ENCODE results near the gene SALL3.
"Not testable (repeated sequence)": the region's sequence is repeated elsewhere in the genome, so short reads cannot be mapped to it uniquely, and the experiment has no call there.

The SALL3 gene

DNA sequence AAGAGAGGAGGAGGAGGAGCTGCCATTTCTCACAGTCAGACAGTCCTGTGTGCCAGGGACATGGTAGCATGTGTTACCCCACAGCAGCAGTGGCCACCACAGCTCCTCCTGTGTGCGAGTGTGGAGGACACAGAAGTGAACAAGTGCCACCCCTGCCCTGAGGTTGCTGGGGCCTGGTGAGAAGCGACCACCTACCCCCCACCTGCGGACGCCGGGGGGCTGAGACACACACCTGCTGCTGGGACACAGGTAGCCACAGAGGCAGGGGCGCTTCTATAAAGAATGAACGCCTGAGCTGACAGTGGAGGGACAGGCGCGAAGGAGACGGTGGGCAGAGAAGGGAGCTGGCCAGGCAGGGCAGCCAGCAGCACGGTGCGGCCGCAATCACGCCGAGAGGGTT, 32.3 kb upstream of the SALL3 start:
- TF ChIP-seq POLR2AphosphoS5 (IDR thresholded peaks at IDR 0.05; ENCODE audit: low read depth, low read length) = no peak
- no peak for TF ChIP-seq TAF1 (IDR thresholded peaks at IDR 0.05; ENCODE audit: borderline replicate concordance, low read depth, low read length)
- TF ChIP-seq POLR2A (IDR thresholded peaks at IDR 0.05; ENCODE audit: low read depth, low read length) = no peak
- FAIRE-seq (no peak), DNase-seq (ENCODE audit: insufficient read length) (no peak)

DNA sequence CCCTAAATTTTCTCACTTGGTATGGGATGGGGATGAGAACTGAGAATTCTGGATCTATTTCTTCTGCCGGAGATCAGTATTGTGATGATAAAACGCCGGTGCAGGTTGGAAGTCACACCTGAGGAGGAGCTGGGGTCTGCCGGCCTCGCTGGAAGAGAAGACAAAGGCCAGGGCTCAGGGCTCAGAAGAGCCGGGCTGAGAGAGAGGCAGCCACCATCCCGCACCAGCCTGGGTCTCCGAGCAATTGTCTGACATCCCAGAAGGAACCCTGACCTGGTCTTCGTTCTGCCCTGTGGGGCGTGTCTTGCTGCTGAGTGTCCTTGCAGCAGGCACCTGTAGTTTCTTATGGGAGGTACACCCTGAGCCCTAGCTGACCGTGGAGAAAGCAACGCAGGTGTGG, 31.4 kb upstream of the SALL3 start:
- DNase-seq (ENCODE audit: insufficient read length) (no peak), FAIRE-seq (no peak)
- TF ChIP-seq POLR2AphosphoS5 (IDR thresholded peaks at IDR 0.05; ENCODE audit: low read depth, low read length) (no peak), TAF1 (IDR thresholded peaks at IDR 0.05; ENCODE audit: borderline replicate concordance, low read depth, low read length) (no peak), POLR2A (IDR thresholded peaks at IDR 0.05; ENCODE audit: low read depth, low read length) (no peak)

DNA sequence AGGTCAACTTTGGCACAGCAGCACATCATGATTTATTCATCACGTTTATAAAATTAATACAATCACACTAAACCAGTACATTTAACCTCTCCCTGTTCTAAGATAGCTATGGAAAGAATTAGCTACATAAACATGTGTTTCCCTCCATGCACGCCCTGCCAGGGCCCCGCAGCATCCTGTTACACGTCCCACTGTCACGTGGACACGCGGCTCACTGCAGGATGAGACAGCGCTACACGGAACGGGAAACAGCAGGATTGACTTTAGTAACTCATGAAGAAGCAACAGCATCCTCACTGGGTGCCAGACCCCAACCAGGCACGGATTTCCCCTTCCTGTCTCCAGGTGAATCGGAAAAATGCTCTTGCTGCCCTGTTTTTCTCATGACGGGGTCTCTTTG, 30.9 kb upstream of the SALL3 start:
- FAIRE-seq (no peak), DNase-seq (ENCODE audit: insufficient read length) (no peak)
- TF ChIP-seq TAF1 (IDR thresholded peaks at IDR 0.05; ENCODE audit: borderline replicate concordance, low read depth, low read length) = no peak
- no peak for TF ChIP-seq POLR2AphosphoS5 (IDR thresholded peaks at IDR 0.05; ENCODE audit: low read depth, low read length)
- no peak for TF ChIP-seq POLR2A (IDR thresholded peaks at IDR 0.05; ENCODE audit: low read depth, low read length)

DNA sequence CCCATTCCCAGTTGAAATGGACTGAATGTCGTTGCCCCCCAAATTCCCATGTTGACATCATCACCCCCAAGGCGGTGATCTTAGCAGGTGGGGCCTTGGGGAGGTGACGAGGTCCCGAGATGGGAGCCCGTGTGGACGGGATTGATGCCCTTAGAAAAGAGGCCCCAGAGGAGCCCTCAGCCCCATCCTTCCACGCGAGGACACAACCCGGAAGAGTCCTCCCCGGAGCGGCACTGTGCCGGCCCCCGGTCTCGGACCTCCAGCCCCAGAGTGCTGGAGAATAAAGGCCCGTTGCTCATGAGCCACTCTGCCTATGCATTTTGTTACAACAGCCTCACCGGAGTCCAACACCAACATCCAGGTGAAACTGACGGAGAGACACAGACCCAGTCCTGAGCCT, 30.4 kb upstream of the SALL3 start:
- FAIRE-seq = no peak
- no peak for TF ChIP-seq POLR2AphosphoS5 (IDR thresholded peaks at IDR 0.05; ENCODE audit: low read depth, low read length)
- no peak for TF ChIP-seq TAF1 (IDR thresholded peaks at IDR 0.05; ENCODE audit: borderline replicate concordance, low read depth, low read length)
- no peak for TF ChIP-seq POLR2A (IDR thresholded peaks at IDR 0.05; ENCODE audit: low read depth, low read length)
- DNase-seq (ENCODE audit: insufficient read length) = no peak

DNA sequence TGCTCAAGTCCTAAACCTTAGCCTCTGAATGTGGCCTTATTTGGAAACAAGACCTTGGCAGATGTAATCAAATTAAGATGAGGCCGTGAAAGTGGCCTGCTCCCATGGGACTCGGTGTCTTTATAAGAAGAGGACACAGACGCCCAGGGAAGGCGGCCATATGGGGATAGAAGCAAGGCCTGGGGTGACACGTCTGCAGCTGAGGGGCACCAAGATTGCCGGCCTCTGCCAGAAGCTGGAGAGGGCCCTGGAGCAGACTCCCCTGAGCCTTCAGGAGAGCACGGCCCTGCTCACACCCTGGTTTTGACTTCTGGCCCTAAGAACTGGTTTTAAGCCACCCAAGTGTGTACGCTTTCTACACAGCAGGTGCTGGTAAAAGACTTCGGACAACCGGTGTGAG, 29.2 kb upstream of the SALL3 start:
- FAIRE-seq = no peak
- TF ChIP-seq POLR2AphosphoS5 (IDR thresholded peaks at IDR 0.05; ENCODE audit: low read depth, low read length) = no peak
- no peak for TF ChIP-seq POLR2A (IDR thresholded peaks at IDR 0.05; ENCODE audit: low read depth, low read length)
- no peak for TF ChIP-seq TAF1 (IDR thresholded peaks at IDR 0.05; ENCODE audit: borderline replicate concordance, low read depth, low read length)
- DNase-seq (ENCODE audit: insufficient read length) = no peak

DNA sequence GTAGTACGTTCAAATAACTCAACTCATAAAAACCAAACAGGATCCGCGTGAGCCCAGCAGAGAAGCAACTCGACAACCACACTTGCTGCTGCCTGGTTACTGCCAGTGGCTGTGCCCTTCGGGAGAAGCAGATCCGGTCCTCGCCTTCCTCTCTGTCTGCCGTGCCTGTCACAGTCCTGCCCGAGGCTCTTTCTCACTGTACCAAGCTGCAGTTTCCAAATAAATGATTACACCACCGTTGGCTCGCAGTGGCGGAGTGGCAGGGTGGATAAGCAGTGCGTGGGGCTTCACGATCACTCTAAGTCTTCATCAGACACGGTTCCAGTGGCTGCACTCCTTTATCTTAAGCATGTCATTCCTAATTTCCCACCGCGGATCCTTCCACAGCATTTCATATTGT, 26.1 kb upstream of the SALL3 start:
- DNase-seq (ENCODE audit: insufficient read length) = no peak
- no peak for FAIRE-seq
- TF ChIP-seq TAF1 (IDR thresholded peaks at IDR 0.05; ENCODE audit: borderline replicate concordance, low read depth, low read length) = no peak

DNA sequence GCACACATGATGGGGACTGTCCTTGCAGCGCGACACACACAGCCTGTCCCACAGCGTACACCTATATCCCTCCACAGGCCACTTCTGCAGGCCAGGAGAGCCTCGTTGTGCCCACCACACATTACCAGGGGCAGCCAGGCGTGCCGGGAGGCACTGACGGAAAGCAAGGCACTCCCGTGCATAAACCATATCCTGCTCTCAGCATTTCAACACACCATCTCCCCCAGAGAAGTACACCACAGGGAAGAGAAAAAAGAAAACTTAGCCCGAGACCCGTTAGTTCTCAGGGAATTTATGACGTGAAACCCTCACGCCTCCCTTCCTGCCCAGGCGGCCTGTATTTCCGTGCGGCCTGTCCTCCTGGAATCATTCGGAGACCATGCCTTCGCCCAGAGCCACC, 24.6 kb upstream of the SALL3 start:
- TF ChIP-seq TAF1 (IDR thresholded peaks at IDR 0.05; ENCODE audit: borderline replicate concordance, low read depth, low read length) (no peak), POLR2AphosphoS5 (IDR thresholded peaks at IDR 0.05; ENCODE audit: low read depth, low read length) (no peak), POLR2A (IDR thresholded peaks at IDR 0.05; ENCODE audit: low read depth, low read length) (no peak)
- no peak for FAIRE-seq
- no peak for DNase-seq (ENCODE audit: insufficient read length)

DNA sequence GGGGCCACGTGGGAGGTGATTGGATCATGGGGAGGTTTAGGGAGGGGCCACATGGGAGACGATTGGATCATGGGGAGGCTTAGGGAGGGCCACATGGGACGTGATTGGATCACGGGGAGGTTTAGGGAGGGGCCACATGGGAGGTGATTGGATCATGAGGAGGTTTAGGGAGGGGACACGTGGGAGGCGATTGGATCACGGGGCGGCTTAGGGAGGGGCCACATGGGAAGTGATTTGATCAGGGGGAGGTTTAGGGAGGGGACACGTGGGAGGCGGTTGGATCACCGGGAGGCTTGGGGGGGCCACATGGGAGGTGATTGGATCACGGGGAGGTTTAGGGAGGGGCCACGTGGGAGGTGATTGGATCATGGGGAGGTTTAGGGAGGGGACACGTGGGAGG, 22.5 kb upstream of the SALL3 start:
- TF ChIP-seq POLR2AphosphoS5 (IDR thresholded peaks at IDR 0.05; ENCODE audit: low read depth, low read length) (no peak), TAF1 (IDR thresholded peaks at IDR 0.05; ENCODE audit: borderline replicate concordance, low read depth, low read length) (no peak), POLR2A (IDR thresholded peaks at IDR 0.05; ENCODE audit: low read depth, low read length) (no peak)
- DNase-seq (ENCODE audit: insufficient read length) (no peak), FAIRE-seq (no peak)

DNA sequence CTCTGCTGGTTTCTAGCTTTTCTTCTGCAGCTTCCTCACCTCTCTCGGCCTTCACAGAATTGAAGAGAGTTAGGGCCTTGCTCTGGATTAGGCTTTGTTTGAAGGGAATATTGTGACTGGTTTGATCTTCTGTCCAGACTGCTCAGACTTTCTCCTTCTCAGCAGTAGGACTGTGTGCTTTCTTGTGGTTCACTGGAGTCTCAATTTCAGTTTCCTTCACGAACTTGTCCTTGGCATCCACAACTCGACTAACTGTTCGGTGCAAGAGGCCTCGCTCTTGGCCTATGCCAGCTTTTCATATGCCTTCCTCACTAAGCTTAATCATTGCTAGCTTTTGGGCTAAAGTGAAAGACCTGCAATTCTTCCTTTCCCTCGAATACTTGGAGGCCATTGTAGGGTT, 18.9 kb upstream of the SALL3 start:
- no peak for DNase-seq (ENCODE audit: insufficient read length)
- no peak for FAIRE-seq
- TF ChIP-seq POLR2AphosphoS5 (IDR thresholded peaks at IDR 0.05; ENCODE audit: low read depth, low read length) (no peak), TAF1 (IDR thresholded peaks at IDR 0.05; ENCODE audit: borderline replicate concordance, low read depth, low read length) (no peak), POLR2A (IDR thresholded peaks at IDR 0.05; ENCODE audit: low read depth, low read length) (no peak)

DNA sequence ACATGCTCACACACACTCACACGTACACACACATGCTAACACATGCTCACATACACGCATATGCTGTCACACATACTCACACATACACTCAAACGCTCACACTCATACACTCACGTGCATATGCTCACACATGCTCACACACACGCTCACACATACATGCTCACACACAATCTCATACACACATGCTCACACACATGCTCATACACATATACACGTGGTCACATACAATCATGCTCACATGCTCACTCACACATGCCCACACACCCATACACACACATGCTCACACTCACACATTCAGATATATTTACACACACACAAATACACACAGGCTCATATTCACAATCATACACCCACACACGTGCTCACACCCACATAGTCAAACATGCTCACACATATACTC, 17.5 kb upstream of the SALL3 start:
- DNase-seq (ENCODE audit: insufficient read length) (no peak), FAIRE-seq (no peak)
- TF ChIP-seq POLR2AphosphoS5 (IDR thresholded peaks at IDR 0.05; ENCODE audit: low read depth, low read length) = no peak
- TF ChIP-seq TAF1 (IDR thresholded peaks at IDR 0.05; ENCODE audit: borderline replicate concordance, low read depth, low read length) = no peak
- TF ChIP-seq POLR2A (IDR thresholded peaks at IDR 0.05; ENCODE audit: low read depth, low read length) = no peak

DNA sequence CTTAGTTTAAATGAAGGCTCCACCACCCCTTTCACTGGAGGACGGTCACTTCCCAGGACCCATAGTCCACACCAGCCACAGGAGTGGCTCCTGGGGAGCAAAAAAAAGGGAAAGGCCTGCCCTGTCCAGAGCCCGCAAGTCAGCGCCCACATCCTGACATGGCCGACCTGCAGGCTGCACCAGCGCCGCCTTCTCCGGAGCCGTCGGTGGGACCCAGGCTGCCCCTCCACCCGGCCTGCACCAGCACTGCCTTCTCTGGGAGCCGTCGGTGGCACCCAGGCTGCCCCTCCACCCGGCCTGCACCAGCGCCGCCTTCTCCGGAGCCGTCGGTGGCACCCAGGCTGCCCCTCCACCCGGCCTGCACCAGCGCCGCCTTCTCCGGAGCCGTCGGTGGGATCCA, 14.9 kb upstream of the SALL3 start:
- not testable (repeated sequence) for DNase-seq (ENCODE audit: insufficient read length); FAIRE-seq

DNA sequence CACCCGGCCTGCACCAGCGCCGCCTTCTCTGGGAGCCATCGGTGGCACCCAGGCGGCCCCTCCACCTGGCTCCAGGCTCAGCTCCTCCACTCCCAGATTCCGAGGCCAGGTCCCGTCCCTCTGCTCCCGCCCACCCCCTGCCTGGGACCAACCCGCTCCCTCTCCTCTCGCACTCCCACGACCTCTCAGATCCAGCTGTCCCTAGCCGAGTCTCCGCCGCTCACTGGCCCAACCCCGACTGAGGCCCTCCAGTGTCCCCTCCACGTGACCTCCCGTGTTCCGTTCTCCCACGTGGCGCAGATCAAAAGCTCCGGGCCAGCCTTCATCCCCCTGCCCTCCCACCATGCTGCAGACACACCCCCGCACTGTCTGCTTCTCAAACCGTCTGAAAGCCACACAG, 14.4 kb upstream of the SALL3 start:
- TF ChIP-seq POLR2AphosphoS5 (IDR thresholded peaks at IDR 0.05; ENCODE audit: low read depth, low read length) = no peak
- no peak for DNase-seq (ENCODE audit: insufficient read length)
- no peak for FAIRE-seq

DNA sequence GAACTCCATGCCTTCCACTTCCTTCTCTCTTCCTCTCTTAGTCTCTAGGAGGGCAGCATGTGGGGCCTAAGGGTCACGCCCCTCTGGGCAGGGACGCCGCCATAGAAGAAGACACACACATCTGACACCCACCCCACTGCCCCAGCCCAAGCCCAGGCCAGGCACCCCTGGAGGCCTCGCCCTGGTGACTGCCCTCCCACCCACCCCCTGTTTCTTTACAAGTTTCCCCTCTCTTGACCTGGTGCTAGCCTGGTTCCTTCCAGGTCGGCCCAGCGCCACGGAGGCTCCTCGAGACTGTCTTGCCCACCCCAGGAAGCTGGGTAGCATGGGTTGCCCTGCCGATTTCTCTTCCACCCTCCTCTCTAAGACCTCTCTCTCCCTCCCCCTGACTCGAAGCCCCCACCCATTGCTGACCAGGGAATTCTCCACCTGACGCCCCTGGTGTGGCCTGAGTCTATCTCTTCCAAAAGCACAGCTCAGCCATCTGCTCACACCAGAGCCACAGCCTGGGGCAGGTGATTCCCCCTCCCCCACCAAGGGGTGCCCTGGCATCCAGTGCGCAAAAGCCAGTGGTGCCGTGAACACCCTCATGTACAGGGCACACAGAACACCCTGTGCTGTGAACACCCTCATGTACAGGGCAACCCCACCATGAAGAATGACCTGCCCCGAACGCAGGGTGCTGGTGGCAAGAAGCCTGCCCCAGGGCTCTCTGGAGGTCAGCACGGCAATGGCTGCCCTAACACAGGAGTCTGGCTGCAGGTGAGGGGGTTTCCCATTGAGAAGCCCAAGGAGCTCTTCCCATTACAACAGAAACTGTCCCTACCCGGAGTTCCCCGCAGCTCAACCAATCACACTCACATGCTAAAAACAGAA, 13.5 kb upstream of the SALL3 start:
- TF ChIP-seq POLR2A (IDR thresholded peaks at IDR 0.05; ENCODE audit: low read depth, low read length) (no peak), POLR2AphosphoS5 (IDR thresholded peaks at IDR 0.05; ENCODE audit: low read depth, low read length) (no peak), TAF1 (IDR thresholded peaks at IDR 0.05; ENCODE audit: borderline replicate concordance, low read depth, low read length) (no peak)
- FAIRE-seq (no peak), DNase-seq (ENCODE audit: insufficient read length) (no peak)

Measured in GM12892 (cell line).